ENCODE measurements around the gene TEN1.

DNA sequence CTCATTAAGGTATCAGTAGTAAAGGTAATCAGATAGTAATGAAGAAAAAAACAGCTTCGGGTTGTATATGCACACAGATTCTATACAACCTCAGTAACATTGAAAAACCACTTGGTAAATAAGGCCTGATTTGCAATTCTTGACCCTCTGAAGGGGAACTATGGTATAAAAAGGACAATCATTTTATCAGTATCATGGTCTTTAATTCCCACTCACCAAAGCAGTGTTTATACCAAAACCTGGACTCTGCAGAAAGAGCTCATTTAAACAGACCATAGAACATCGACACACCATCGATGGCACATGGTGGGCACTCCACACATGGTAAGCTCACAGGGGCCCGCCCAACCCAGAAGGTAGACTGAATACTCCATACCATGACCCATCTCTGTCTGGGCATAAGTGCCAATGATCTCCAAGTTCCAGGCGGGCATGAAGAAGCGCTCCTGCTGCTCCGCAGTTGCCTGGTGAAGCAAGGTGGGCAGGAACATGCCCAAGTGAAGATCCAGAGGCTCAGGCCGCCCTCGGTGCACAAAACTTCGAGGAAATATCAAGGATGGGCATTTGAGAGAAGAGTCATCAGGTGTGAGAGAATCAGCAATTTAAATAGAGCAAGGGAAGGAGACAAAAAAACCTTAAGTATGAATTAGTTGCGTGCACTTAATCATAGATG is 19.1 kb upstream of the TEN1 start:
- TF ChIP-seq, protein P1, sequence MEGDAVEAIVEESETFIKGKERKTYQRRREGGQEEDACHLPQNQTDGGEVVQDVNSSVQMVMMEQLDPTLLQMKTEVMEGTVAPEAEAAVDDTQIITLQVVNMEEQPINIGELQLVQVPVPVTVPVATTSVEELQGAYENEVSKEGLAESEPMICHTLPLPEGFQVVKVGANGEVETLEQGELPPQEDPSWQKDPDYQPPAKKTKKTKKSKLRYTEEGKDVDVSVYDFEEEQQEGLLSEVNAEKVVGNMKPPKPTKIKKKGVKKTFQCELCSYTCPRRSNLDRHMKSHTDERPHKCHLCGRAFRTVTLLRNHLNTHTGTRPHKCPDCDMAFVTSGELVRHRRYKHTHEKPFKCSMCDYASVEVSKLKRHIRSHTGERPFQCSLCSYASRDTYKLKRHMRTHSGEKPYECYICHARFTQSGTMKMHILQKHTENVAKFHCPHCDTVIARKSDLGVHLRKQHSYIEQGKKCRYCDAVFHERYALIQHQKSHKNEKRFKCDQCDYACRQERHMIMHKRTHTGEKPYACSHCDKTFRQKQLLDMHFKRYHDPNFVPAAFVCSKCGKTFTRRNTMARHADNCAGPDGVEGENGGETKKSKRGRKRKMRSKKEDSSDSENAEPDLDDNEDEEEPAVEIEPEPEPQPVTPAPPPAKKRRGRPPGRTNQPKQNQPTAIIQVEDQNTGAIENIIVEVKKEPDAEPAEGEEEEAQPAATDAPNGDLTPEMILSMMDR (conservative IDR thresholded peaks at IDR 0.05) = no peak
- TF ChIP-seq ZFX (IDR thresholded peaks at IDR 0.05) = no peak
